Neural cell (in vitro differentiated cells): ENCODE data around the gene NT5C. TPM values are rescaled to one million over a fixed set of nuclear protein-coding genes. Genes with fewer than 3 reads are reported as not detected.

Experiments used
- H2AFZ ChIP-seq: fragments of 200-600, 300-800 bp; sonication (generic), shearing (Covaris generic); 2 replicates; pipeline ENCODE4 v1.6.0; 2014; ENCODE audit warnings: low read depth, mild to moderate bottlenecking, antibody characterized with exemption, low read length, moderate library complexity
- H3F3A ChIP-seq: fragments of 200-600 bp; shearing (Covaris generic); 2 replicates; pipeline ENCODE4 v1.6.1; 2016; ENCODE audit warnings: mild to moderate bottlenecking, moderate library complexity, mixed read lengths, antibody characterized with exemption, low read length; ENCODE audit not compliant: insufficient read depth, poor library complexity, severe bottlenecking
- H3K27ac ChIP-seq: fragments of 200-600, 300-800 bp; sonication (generic), shearing (Covaris generic); 2 replicates; pipeline ENCODE4 v1.5.1; 2014; ENCODE audit warnings: mild to moderate bottlenecking, low read length, moderate library complexity
- H3K27me3 ChIP-seq: fragments of 300-800, 200-600 bp; sonication (generic), shearing (Covaris generic); 2 replicates; pipeline ENCODE4 v1.6.0; 2014; ENCODE audit warnings: mild to moderate bottlenecking, low read depth, low read length, moderate library complexity; ENCODE audit not compliant: insufficient read depth
- H3K36me3 ChIP-seq: fragments of 300-800, 200-600 bp; sonication (generic), shearing (Covaris generic); 2 replicates; pipeline ENCODE4 v1.5.1; 2014; ENCODE audit warnings: mild to moderate bottlenecking, antibody characterized with exemption, low read length, moderate library complexity; ENCODE audit not compliant: insufficient read depth
- H3K4me2 ChIP-seq: fragments of 300-800, 200-600 bp; sonication (generic), shearing (Covaris generic); 2 replicates; pipeline ENCODE4 v1.6.0; 2014; ENCODE audit warnings: mild to moderate bottlenecking, low read length
- H3K4me3 ChIP-seq: fragments of 300-800, 200-600 bp; sonication (generic), shearing (Covaris generic); 2 replicates; pipeline ENCODE4 v1.5.1; 2014; ENCODE audit warnings: mild to moderate bottlenecking, low read length, moderate library complexity
- H3K79me2 ChIP-seq: fragments of 200-600 bp; shearing (Covaris generic); replicated peaks from 2 replicates; pipeline ENCODE4 v1.6.0; 2014; ENCODE audit warnings: mild to moderate bottlenecking, low read length, moderate library complexity; ENCODE audit not compliant: insufficient read depth
- H3K9ac ChIP-seq: fragments of 300-800, 200-600 bp; sonication (generic), shearing (Covaris generic); 2 replicates; pipeline ENCODE4 v1.6.1; 2016; ENCODE audit warnings: mild to moderate bottlenecking, low read length, mixed read lengths
- H3K9me2 ChIP-seq: fragments of 200-600 bp; shearing (Covaris generic); 2 replicates; pipeline ENCODE4 v1.6.1; 2016; ENCODE audit warnings: mild to moderate bottlenecking, low read length, mixed read lengths; ENCODE audit not compliant: insufficient read depth
- H3K9me3 ChIP-seq: fragments of 200-600, 300-800 bp; sonication (generic), shearing (Covaris generic); 2 replicates; pipeline ENCODE4 v1.6.1; 2016; ENCODE audit warnings: mild to moderate bottlenecking, mixed run types, low read length, moderate library complexity, mixed read lengths
- H4K20me1 ChIP-seq: fragments of 200-600 bp; shearing (Covaris generic); 2 replicates; pipeline ENCODE4 v1.6.1; 2016; ENCODE audit warnings: mild to moderate bottlenecking, mixed run types; ENCODE audit not compliant: insufficient read depth
- EP300 ChIP-seq: fragments of 450-650 bp; conservative IDR thresholded peaks from 2 replicates; pipeline ENCODE4 v1.6.1; 2014; ENCODE audit warnings: antibody characterized with exemption, mild to moderate bottlenecking, moderate library complexity; ENCODE audit not compliant: poor library complexity, severe bottlenecking
- EZH2 ChIP-seq: fragments of 200-600, 300-800 bp; shearing (Covaris generic), sonication (generic); IDR thresholded peaks from 2 replicates; pipeline ENCODE4 v1.6.1; 2014; ENCODE audit warnings: antibody characterized with exemption, low read length, borderline replicate concordance, mild to moderate bottlenecking; ENCODE audit not compliant: insufficient read depth, poor library complexity, severe bottlenecking
- MXI1 ChIP-seq: fragments of 450-650 bp; conservative IDR thresholded peaks from 2 replicates; pipeline ENCODE4 v1.6.1; 2014; ENCODE audit warnings: antibody characterized with exemption, mild to moderate bottlenecking; ENCODE audit not compliant: poor library complexity, severe bottlenecking
- POLR2AphosphoS5 ChIP-seq: IDR thresholded peaks from 2 replicates; pipeline ENCODE4 v1.6.1; 2012
- RAD21 ChIP-seq: fragments of 450-650 bp; conservative IDR thresholded peaks from 2 replicates; pipeline ENCODE4 v1.6.1; 2014; ENCODE audit warnings: antibody characterized with exemption, mild to moderate bottlenecking, moderate library complexity
- SMC3 ChIP-seq: fragments of 450-650 bp; conservative IDR thresholded peaks from 2 replicates; pipeline ENCODE4 v1.6.1; 2014; ENCODE audit warnings: antibody characterized with exemption, mild to moderate bottlenecking, moderate library complexity; ENCODE audit not compliant: poor library complexity
- TAF1 ChIP-seq: IDR thresholded peaks from 2 replicates; pipeline ENCODE4 v1.6.1; 2012; ENCODE audit warnings: low read depth
- polyA plus RNA-seq: library from polyadenylated mRNA; depleted of rRNA; stranded (reverse); fragments of >200 nt; gene quantifications from 2 replicates; pipeline ENCODE4 v1.2.3, GENCODE V29; 2014
- TF ChIP-seq, protein P1 (sequence below): fragments of 450-650 bp; IDR thresholded peaks from 2 replicates; pipeline ENCODE4 v1.5.1; 2014; ENCODE audit warnings: antibody characterized with exemption, mild to moderate bottlenecking, moderate library complexity; ENCODE audit not compliant: poor library complexity, severe bottlenecking

NT5C gene
- polyA plus RNA-seq, 1 donor from 2014 or later: 58.7 TPM

DNA sequence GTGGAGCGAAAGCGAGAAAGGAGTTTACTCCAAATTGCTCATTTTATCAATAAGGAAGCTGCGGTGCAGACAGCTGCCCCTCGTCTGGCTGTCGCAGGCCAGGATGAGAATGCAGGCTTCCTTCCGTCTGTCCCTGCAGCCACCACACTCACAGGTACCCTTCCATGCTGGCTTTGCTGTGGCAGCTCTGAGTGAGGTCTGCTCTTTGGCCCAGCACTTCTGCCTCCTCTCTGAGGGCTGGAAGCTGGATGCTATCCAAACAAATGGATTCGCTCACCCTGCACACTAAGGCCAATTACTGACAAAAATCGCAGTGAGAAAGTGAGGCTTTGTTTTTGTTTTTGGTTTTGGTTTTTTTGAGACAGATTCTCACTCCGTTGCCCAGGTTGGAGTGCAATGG, 14.8 kb downstream of the NT5C start:
- H3K36me3 ChIP-seq: no peaks in the 10 kb centered on the region
- H3K27ac ChIP-seq: no peak overlapping the region
- no peak overlapping the region for H2AFZ ChIP-seq
- H3K9me3 ChIP-seq: no peaks in the 10 kb centered on the region
- no peaks in the 10 kb centered on the region for H3F3A ChIP-seq
- no peak overlapping the region for H3K4me3 ChIP-seq
- H4K20me1 ChIP-seq: no peaks in the 10 kb centered on the region
- H3K9ac ChIP-seq: no peak overlapping the region
- peaks cover 3% of the 10 kb centered on the region for H3K79me2 ChIP-seq
- no peak overlapping the region for H3K4me2 ChIP-seq
- H3K27me3 ChIP-seq: no peaks in the 10 kb centered on the region
- H3K9me2 ChIP-seq: no peaks in the 10 kb centered on the region
- TF ChIP-seq TAF1: no peak
- TF ChIP-seq EP300: no peak

DNA sequence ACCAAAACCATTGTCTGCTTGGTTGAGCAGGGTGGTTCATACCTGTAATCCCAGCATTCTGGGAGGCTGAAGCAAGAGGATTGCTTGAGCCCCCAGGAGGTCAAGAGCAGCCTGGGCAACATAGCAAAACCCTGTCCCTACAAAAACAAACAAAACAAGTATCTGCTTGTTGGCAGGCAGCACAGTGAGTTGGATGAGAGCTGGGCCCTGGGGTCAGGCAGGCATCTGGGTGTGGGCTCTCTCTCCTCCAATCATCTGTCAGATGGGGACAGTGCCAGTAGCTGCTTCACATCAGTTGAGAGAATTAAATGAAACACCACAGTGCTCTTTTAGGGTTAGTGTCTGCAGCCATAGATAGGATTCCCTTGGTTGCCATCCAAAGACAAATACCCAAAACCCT, 16.0 kb downstream of the NT5C start:
- no peaks in the 10 kb centered on the region for H3K9me2 ChIP-seq
- H3K36me3 ChIP-seq: no peaks in the 10 kb centered on the region
- no peaks in the 10 kb centered on the region for H3K27me3 ChIP-seq
- no peaks in the 10 kb centered on the region for H3F3A ChIP-seq
- no peak overlapping the region for H3K9ac ChIP-seq
- H3K27ac ChIP-seq: no peak overlapping the region
- H4K20me1 ChIP-seq: no peaks in the 10 kb centered on the region
- peaks cover 7% of the 10 kb centered on the region for H3K79me2 ChIP-seq
- no peak overlapping the region for H3K4me2 ChIP-seq
- H3K4me3 ChIP-seq: no peak overlapping the region
- no peaks in the 10 kb centered on the region for H3K9me3 ChIP-seq
- no peak overlapping the region for H2AFZ ChIP-seq
- TF ChIP-seq MXI1: no peak
- TF ChIP-seq SMC3: no peak
- no peak for TF ChIP-seq EZH2
- TF ChIP-seq TAF1: no peak
- TF ChIP-seq POLR2AphosphoS5: no peak
- TF ChIP-seq, protein P1, sequence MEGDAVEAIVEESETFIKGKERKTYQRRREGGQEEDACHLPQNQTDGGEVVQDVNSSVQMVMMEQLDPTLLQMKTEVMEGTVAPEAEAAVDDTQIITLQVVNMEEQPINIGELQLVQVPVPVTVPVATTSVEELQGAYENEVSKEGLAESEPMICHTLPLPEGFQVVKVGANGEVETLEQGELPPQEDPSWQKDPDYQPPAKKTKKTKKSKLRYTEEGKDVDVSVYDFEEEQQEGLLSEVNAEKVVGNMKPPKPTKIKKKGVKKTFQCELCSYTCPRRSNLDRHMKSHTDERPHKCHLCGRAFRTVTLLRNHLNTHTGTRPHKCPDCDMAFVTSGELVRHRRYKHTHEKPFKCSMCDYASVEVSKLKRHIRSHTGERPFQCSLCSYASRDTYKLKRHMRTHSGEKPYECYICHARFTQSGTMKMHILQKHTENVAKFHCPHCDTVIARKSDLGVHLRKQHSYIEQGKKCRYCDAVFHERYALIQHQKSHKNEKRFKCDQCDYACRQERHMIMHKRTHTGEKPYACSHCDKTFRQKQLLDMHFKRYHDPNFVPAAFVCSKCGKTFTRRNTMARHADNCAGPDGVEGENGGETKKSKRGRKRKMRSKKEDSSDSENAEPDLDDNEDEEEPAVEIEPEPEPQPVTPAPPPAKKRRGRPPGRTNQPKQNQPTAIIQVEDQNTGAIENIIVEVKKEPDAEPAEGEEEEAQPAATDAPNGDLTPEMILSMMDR: no peak

DNA sequence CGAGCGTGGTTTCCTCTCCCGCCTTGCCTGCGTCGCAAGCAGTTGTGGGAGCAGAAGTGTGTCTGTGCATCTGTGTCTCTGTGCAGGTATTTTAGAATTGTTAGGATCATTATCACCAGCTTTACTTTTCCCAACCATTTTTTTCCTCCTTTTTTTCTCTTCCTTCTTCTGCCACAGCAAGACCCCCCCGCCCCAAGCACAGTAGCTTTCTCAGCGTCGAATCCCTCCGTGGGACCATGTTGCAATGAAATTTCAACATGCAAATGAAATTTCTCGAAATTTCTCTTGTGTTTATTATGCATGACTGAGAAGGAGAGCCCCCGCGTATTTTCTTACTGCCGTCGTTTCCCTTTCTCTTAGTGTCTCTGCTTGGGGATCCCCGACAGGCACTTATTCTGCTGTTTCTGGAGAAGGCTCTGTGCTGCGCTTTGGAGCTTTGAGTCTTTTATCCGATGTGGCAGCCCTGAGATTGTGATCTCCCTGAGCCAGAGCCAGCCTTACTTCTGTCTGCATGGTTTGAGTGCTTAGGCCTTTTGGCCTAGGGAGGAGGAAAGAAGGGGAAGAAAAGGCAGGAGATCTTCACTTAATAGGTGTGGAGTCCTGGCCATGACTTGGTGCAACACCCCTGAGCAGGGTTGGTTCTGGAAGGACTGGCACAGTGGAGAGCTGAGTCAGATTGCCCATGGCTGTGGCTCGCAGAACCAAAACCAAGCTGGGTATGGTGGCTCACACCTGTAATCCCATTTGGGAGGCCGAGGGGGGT, 16.8 kb downstream of the NT5C start:
- Histone ChIP-seq H3K9me2 (no peaks in the 10 kb centered on the region), H3K27ac (no peak overlapping the region), H3F3A (no peaks in the 10 kb centered on the region), H3K36me3 (no peaks in the 10 kb centered on the region), H3K9ac (no peak overlapping the region), H3K9me3 (no peaks in the 10 kb centered on the region), H3K79me2 (peaks cover 9% of the 10 kb centered on the region), H3K27me3 (no peaks in the 10 kb centered on the region), H3K4me2 (no peak overlapping the region), H3K4me3 (no peak overlapping the region), H4K20me1 (no peaks in the 10 kb centered on the region), H2AFZ (no peak overlapping the region)
- TF ChIP-seq POLR2AphosphoS5: no peak
- TF ChIP-seq EP300: no peak
- TF ChIP-seq RAD21: no peak
- TF ChIP-seq EZH2: no peak
- TF ChIP-seq, protein P1: no peak
- TF ChIP-seq SMC3: no peak
